H4 (cell line): ENCODE measurements around the gene KDELR1. TPM values are rescaled to one million over a fixed set of nuclear protein-coding genes. Genes with fewer than 3 reads are reported as not detected.

Source experiments
- DNase-seq: peaks from one replicate; pipeline ENCODE4 v3.0.0-alpha.2; 2015; ENCODE audit warnings: low spot score
- total RNA-seq: library from RNA; depleted of rRNA; stranded (reverse); fragments of >200 nt; shearing (Covaris generic); gene quantifications from 2 replicates; pipeline ENCODE4 v1.2.3, GENCODE V29; 2014; rRNA removed

The KDELR1 gene
- total RNA-seq, 1 experiment from 2014 or later: 219 TPM

DNA sequence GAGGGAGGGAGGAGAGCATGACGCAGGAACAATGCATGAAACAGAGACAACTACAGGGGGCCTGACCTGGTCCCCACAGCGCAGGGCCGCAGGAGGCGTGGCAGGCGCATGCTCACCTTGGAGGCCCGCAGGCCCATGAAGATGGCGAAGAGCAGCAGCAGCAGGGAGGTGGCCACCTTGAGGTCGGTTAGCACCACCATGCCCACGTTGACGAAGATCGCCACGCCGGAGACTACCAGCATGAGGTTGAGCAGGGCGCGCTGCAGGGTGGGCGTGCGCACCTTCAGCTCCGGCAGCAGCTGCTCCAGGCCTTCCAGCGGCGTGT, 49.0 kb downstream of the KDELR1 start:
- no peak for DNase-seq

- no peak for DNase-seq
These were observed 49.6 kb downstream of the KDELR1 start for GRCh38 chr19:48341515-48342413.

DNA sequence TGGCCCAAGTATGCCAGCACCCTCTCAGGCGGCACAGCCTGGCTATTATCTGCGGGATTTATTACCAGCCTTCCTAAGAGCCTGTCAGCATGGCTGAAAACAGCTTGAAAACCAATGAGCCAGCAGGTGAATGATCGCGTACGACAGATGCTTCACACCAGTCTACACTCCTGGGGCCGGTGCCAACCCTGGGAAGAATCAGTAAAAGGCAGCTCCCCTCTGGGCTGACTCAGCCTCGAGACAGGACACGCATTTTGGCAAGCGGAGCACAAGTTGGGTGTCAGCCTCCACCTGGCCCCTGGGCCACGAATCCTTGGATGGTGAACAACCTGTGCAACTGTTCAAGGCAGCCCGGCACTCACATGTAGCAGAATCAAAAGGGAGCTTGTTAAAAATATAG, 50.4 kb downstream of the KDELR1 start:
- DNase-seq: no peak

DNA sequence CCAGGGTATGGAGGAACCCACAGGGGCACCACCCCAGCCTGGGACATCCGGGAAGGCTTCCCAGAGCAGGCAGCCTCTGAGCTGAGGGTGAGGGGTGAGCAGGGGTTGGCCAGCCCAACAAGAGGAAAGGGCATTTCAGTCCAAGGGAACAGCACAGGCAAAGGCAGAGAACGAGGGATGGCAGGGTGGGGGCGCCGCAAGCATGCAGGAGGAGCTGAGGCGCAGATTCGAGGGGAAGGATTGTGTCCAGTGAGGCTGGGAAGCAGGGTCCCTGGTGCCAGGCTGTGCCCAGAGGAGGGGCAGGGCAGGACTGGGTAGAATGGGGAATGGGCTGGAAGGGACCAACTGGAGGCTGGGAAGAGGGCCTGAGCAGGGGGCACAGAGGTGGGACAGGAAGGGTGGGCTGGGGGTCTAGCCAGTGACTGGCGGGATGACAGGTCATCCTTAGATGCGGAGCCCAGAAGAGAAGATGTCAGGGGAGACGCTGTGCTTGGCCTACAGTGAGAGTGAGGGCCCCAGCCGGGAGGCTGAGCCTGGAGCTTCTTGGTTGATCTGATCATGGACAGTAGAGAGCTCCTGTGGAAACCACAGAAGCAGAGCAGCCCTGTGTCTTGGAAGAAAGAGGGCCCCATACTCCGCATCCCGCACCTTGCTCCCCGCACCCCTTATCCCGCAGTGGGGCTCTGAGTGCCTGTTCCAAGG, 52.4 kb downstream of the KDELR1 start:
- DNase-seq: no peak

DNA sequence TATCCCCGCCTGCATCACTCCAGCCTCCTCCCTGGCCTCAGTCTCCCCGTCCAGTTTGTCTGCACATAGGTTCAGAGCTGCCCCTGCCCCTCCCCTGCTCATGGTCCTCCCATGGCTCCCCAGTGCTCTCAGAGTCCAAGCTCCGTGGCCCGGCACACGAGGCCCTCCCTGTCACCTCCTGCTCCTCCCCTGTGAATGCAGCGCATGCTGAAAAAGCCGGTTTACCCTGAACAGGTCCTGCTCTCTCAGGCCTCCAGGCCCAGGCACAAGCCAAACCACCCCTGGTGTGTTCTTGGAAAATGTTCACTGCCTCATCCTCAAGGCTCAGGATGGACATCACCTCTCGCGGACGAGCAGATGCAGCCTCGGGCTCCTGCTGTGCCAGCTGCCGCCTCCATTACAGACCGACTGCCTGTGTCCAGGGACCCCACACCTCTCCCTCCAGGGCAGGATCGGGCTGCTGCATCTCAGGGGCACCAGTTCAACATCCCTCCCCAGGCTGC, 53.0 kb downstream of the KDELR1 start:
- no peak for DNase-seq

DNA sequence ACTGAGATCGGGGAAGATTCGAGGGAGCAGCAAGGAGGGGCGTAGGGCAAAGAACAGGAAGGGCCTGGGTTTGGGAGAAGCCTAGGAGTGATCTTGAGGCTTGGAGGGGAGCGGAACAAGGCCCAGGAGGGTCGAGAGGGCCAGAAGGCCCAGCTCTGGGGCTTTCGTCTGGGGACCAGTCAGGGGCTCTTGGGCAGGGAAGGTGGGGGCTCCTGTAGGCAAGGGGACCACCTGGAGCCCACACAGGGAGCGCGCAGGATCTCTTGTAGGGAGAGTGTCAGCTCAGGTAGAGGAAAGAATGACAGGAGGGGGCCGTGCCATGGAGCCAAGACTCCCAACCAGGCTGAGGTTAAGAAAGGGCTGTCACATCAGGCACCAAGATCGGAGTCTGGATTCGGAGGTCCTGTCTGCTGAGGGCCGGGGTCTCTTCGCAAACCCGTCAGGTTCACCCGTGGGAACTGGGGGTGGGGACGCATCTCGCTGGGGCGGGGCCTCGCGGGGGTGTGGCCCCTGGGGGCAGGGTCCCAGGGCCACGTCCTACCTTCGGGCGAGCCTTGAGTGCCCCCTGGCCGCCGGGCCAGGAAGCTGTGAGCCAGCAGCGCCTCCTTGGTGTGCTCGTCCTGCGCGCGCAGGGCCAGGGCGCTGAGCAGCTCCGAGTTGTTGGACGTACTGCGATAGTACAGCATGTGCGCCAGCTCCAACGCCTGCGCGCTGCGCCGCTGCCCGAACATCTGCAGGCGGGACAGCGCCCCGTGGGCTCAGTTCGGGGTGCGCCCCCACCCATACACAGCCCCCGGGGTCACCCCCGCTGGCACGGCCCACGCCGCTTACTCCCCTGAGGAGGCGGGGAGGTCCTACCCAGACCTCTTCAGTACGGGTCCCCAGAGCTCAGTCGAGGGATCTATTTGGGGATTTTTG, 57.6 kb downstream of the KDELR1 start:
- peak; percentile 57 for DNase-seq

- DNase-seq: peak; percentile 90
These were observed 58.5 kb downstream of the KDELR1 start for GRCh38 chr19:48332662-48333466.

Other genes starting within 250 kb of the KDELR1 start
- 58.5 and 65.5 TPM in 2 replicates for gene LIG1, start 221.2 kb downstream of the KDELR1 start, total RNA-seq
- gene ZSWIM9, start 220.9 kb downstream of the KDELR1 start, total RNA-seq: 0.54 and 0.84 TPM in 2 replicates
- 9.6 and 18.6 TPM in 2 replicates for gene CARD8, start 135.6 kb downstream of the KDELR1 start, total RNA-seq
- gene ZNF114, start 121.5 kb downstream of the KDELR1 start, total RNA-seq: 0.06 TPM in 1 of 2 replicates, not detected in the other
- gene EMP3, start 66.0 kb downstream of the KDELR1 start, total RNA-seq: 80.2 and 150 TPM in 2 replicates
- 3.3 and 3.6 TPM in 2 replicates for gene TMEM143, start 27.6 kb downstream of the KDELR1 start, total RNA-seq
- 0.35 TPM in 1 of 2 replicates, not detected in the other for gene SYNGR4, start 27.2 kb downstream of the KDELR1 start, total RNA-seq
- not detected in 2 replicates for gene GRIN2D, start 2.1 kb upstream of the KDELR1 start, total RNA-seq
- gene GRWD1, start 54.4 kb upstream of the KDELR1 start, total RNA-seq: 54.8 and 65.5 TPM in 2 replicates
- 0.23 and 0.41 TPM in 2 replicates for gene KCNJ14, start 64.0 kb upstream of the KDELR1 start, total RNA-seq
- gene CYTH2, start 77.8 kb upstream of the KDELR1 start, total RNA-seq: 44.1 and 47.8 TPM in 2 replicates
- 0.43 TPM in 1 of 2 replicates, not detected in the other for gene LMTK3, start 120.3 kb upstream of the KDELR1 start, total RNA-seq
- 0.23 TPM in 1 of 2 replicates, not detected in the other for gene SULT2B1, start 160.6 kb upstream of the KDELR1 start, total RNA-seq
- gene SPACA4, start 215.2 kb upstream of the KDELR1 start, total RNA-seq: not detected in 2 replicates
- 0.06 and 1.6 TPM in 2 replicates for gene FAM83E, start 223.5 kb upstream of the KDELR1 start, total RNA-seq
- gene RPL18, start 227.6 kb upstream of the KDELR1 start, total RNA-seq: 1,978 and 2,048 TPM in 2 replicates
- 6.5 and 9.0 TPM in 2 replicates for gene SPHK2, start 228.0 kb upstream of the KDELR1 start, total RNA-seq
- 14.0 and 34.2 TPM in 2 replicates for gene DBP, start 245.8 kb upstream of the KDELR1 start, total RNA-seq